Renal cortex interstitium (tissue), 11 donors: ENCODE measurements around the gene PRPSAP2. TPM values are rescaled to one million over a fixed set of nuclear protein-coding genes. Genes with fewer than 3 reads are reported as not detected.
A peak's percentile ranks its signal among the peaks of the same experiment; 100 is the strongest.
"Not testable (repeated sequence)": the region's sequence is repeated elsewhere in the genome, so short reads cannot be mapped to it uniquely, and the experiment has no call there.

Experiments used
- DNase-seq, 11 donors: peaks; one replicate each; pipeline ENCODE4 v3.0.0-alpha.2; 2013; ENCODE audit warnings: low read depth in 9 of 11, low spot score in 4 of 11; ENCODE audit errors: extremely low read depth in 1 of 11
- polyA plus RNA-seq, 3 donors: library from polyadenylated mRNA; unstranded; fragments of 120-200 nt; gene quantifications; one replicate each; pipeline ENCODE4 v1.2.1, GENCODE V29; 2013; ENCODE audit not compliant: insufficient read length in 3 of 3

Gene PRPSAP2
- polyA plus RNA-seq, 3 donors: 49.5 to 64.4 (median 53.7) TPM

GRCh38 chr17:18864996-18865395 lies 7.1 kb downstream of the PRPSAP2 start:
- DNase-seq: not testable (repeated sequence)

GRCh38 chr17:18866866-18867813 lies 9.2 kb downstream of the PRPSAP2 start:
- no peak for DNase-seq

GRCh38 chr17:18877104-18877645 lies 19.2 kb downstream of the PRPSAP2 start:
- DNase-seq: no peak

GRCh38 chr17:18888766-18889290 lies 30.9 kb downstream of the PRPSAP2 start:
- DNase-seq: peak in 4 of 11 donors; percentile 1 to 13 (median 4)

- no peak for DNase-seq
Observed at GRCh38 chr17:18889658-18890057, 31.7 kb downstream of the PRPSAP2 start.

- no peak for DNase-seq
Observed at GRCh38 chr17:18891541-18891940, 33.6 kb downstream of the PRPSAP2 start.

GRCh38 chr17:18896146-18896545 lies 38.2 kb downstream of the PRPSAP2 start:
- no peak for DNase-seq

GRCh38 chr17:18896947-18897346 lies 39.0 kb downstream of the PRPSAP2 start:
- DNase-seq: no peak

- no peak for DNase-seq
Observed at GRCh38 chr17:18904482-18904881, 46.6 kb downstream of the PRPSAP2 start.

GRCh38 chr17:18905226-18905625 lies 47.3 kb downstream of the PRPSAP2 start:
- no peak for DNase-seq

GRCh38 chr17:18910326-18910725 lies 52.4 kb downstream of the PRPSAP2 start:
- no peak for DNase-seq

- DNase-seq: no peak
Observed at GRCh38 chr17:18910881-18911280, 53.0 kb downstream of the PRPSAP2 start.

GRCh38 chr17:18916816-18917500 lies 59.0 kb downstream of the PRPSAP2 start:
- DNase-seq: no peak

- DNase-seq: no peak
Observed at GRCh38 chr17:18917506-18918032, 59.6 kb downstream of the PRPSAP2 start.

- no peak for DNase-seq
Observed at GRCh38 chr17:18919963-18920362, 62.0 kb downstream of the PRPSAP2 start.

GRCh38 chr17:18920911-18921441 lies 63.0 kb downstream of the PRPSAP2 start:
- no peak for DNase-seq

- no peak for DNase-seq
Observed at GRCh38 chr17:18921485-18921884, 63.6 kb downstream of the PRPSAP2 start.

GRCh38 chr17:18921912-18922451 lies 64.1 kb downstream of the PRPSAP2 start:
- DNase-seq: no peak

- DNase-seq: not testable (repeated sequence)
Observed at GRCh38 chr17:18922596-18922995, 64.7 kb downstream of the PRPSAP2 start.
